GM19467 (cell line): ENCODE results near the gene OPN1SW.

Source experiments
- ATAC-seq: cut with Tn5 transposase; IDR thresholded peaks from one replicate; pipeline ENCODE4 v1.9.1; 2021; ENCODE audit warnings: mild to moderate bottlenecking, moderate library complexity; ENCODE audit not compliant: unreplicated experiment

OPN1SW gene

GRCh38 chr7:128775744-128776474, at the start of gene OPN1SW:
Gene OPN1SW (minus strand): TSS chr7:128775794. CDS start chr7:128775781, 13 bp downstream.
- no peak for ATAC-seq

GRCh38 chr7:128821724-128822123, 46.1 kb upstream of the OPN1SW start:
- ATAC-seq, result no peak

- ATAC-seq, result no peak
These were observed 43.1 kb upstream of the OPN1SW start for GRCh38 chr7:128818694-128819093.

GRCh38 chr7:128815289-128815942, 39.8 kb upstream of the OPN1SW start:
- no peak for ATAC-seq

GRCh38 chr7:128814499-128814898, 38.9 kb upstream of the OPN1SW start:
- no peak for ATAC-seq

- ATAC-seq, result no peak
These were observed 37.0 kb upstream of the OPN1SW start for GRCh38 chr7:128812514-128813168.

- ATAC-seq, result no peak
These were observed 36.2 kb upstream of the OPN1SW start for GRCh38 chr7:128811631-128812430.

GRCh38 chr7:128810997-128811396, 35.4 kb upstream of the OPN1SW start:
- ATAC-seq, result no peak

- ATAC-seq, result no peak
These were observed 34.9 kb upstream of the OPN1SW start for GRCh38 chr7:128810473-128810872.

GRCh38 chr7:128809363-128809762, 33.8 kb upstream of the OPN1SW start:
- no peak for ATAC-seq

- ATAC-seq, result no peak
These were observed 31.6 kb upstream of the OPN1SW start for GRCh38 chr7:128807191-128807590.

- ATAC-seq, result no peak
These were observed 29.6 kb upstream of the OPN1SW start for GRCh38 chr7:128805225-128805624.

GRCh38 chr7:128804484-128804883, 28.9 kb upstream of the OPN1SW start:
- ATAC-seq, result no peak

GRCh38 chr7:128801667-128802418, 26.2 kb upstream of the OPN1SW start:
- ATAC-seq, result no peak

GRCh38 chr7:128801003-128801402, 25.4 kb upstream of the OPN1SW start:
- ATAC-seq, result no peak

- ATAC-seq, result no peak
These were observed 25.0 kb upstream of the OPN1SW start for GRCh38 chr7:128800567-128800966.

- no peak for ATAC-seq
These were observed 23.9 kb upstream of the OPN1SW start for GRCh38 chr7:128799451-128799850.

GRCh38 chr7:128796327-128796726, 20.7 kb upstream of the OPN1SW start:
- no peak for ATAC-seq

GRCh38 chr7:128795129-128795528, 19.5 kb upstream of the OPN1SW start:
- ATAC-seq, result no peak

GRCh38 chr7:128794436-128794835, 18.8 kb upstream of the OPN1SW start:
- ATAC-seq, result no peak
